HepG2 (cell line): ENCODE measurements around the gene CTNNA1. TPM values are rescaled to one million over a fixed set of nuclear protein-coding genes. Genes with fewer than 3 reads are reported as not detected.

Experiments
- CBFB ChIP-seq: sonication (generic); formaldehyde crosslinking; IDR thresholded peaks from 2 replicates; pipeline ENCODE4 v1.4.0; 2020; ENCODE audit warnings: missing genetic modification reagents
- FOXO1 ChIP-seq: sonication (generic); formaldehyde crosslinking; IDR thresholded peaks from 2 replicates; pipeline ENCODE4 v1.4.0; 2020; ENCODE audit warnings: missing genetic modification reagents
- HOXA9 ChIP-seq: sonication (generic); formaldehyde crosslinking; IDR thresholded peaks from 2 replicates; pipeline ENCODE4 v1.8.1; 2022; ENCODE audit warnings: missing genetic modification reagents, mild to moderate bottlenecking, moderate library complexity, borderline replicate concordance
- IKZF4 ChIP-seq: sonication (generic); formaldehyde crosslinking; IDR thresholded peaks from 2 replicates; pipeline ENCODE4 v1.5.1; 2020; ENCODE audit warnings: borderline replicate concordance, mild to moderate bottlenecking, low read depth, missing genetic modification reagents; ENCODE audit errors: not compliant biosample characterization
- JUND ChIP-seq: sonication (generic); formaldehyde crosslinking; IDR thresholded peaks from 2 replicates; pipeline ENCODE4 v1.8.0; 2022; ENCODE audit warnings: mild to moderate bottlenecking, missing genetic modification reagents
- KDM5B ChIP-seq: sonication (generic); formaldehyde crosslinking; IDR thresholded peaks from 2 replicates; pipeline ENCODE4 v1.4.0; 2020; ENCODE audit warnings: missing genetic modification reagents, mild to moderate bottlenecking, borderline replicate concordance
- MAX ChIP-seq: IDR thresholded peaks from 2 replicates; pipeline ENCODE4 v1.6.1; 2012; ENCODE audit warnings: inconsistent platforms
- MED13 ChIP-seq: sonication (generic); formaldehyde crosslinking; IDR thresholded peaks from 2 replicates; pipeline ENCODE4 v1.5.0; 2020; ENCODE audit warnings: missing genetic modification reagents
- MIER3 ChIP-seq: IDR thresholded peaks from 2 replicates; pipeline ENCODE4 v1.6.1; 2016; ENCODE audit warnings: missing compliant biosample characterization, borderline replicate concordance
- MXI1 ChIP-seq: IDR thresholded peaks from 3 replicates; pipeline ENCODE4 v1.6.1; 2012; ENCODE audit warnings: low read depth, low read length, inconsistent platforms, borderline replicate concordance
- NCOR1 ChIP-seq: fragments of 200-600 bp; sonication (generic); IDR thresholded peaks from 2 replicates; pipeline ENCODE4 v1.7.0; 2017; ENCODE audit warnings: antibody characterized with exemption, low read length, borderline replicate concordance
- SALL2 ChIP-seq: sonication (generic); formaldehyde crosslinking; IDR thresholded peaks from 2 replicates; pipeline ENCODE4 v1.8.1; 2023; ENCODE audit warnings: mild to moderate bottlenecking, missing genetic modification reagents, inconsistent platforms
- SKI ChIP-seq: fragments of 450-650 bp; IDR thresholded peaks from one replicate; pipeline ENCODE4 v1.6.1; 2018; ENCODE audit warnings: mild to moderate bottlenecking; ENCODE audit not compliant: partially characterized antibody
- SOX13 ChIP-seq, 3 experiments: fragments of 450-650 bp in 1 of 3; sonication (generic) in 1 of 3; formaldehyde crosslinking in 1 of 3; IDR thresholded peaks in 2 of 3; conservative IDR thresholded peaks in 1 of 3; 2 replicates each; pipeline versions ENCODE4 v1.5.0 to v1.6.1; 2016 to 2020; ENCODE audit warnings: antibody characterized with exemption in 1 of 3, mild to moderate bottlenecking in 1 of 3, missing compliant biosample characterization in 1 of 3, missing genetic modification reagents in 1 of 3, moderate library complexity in 1 of 3
- TBX3 ChIP-seq: fragments of 450-650 bp; IDR thresholded peaks from 2 replicates; pipeline ENCODE4 v1.6.1; 2017; ENCODE audit warnings: antibody characterized with exemption, mild to moderate bottlenecking, inconsistent platforms, borderline replicate concordance
- ZBTB14 ChIP-seq: sonication (generic); formaldehyde crosslinking; IDR thresholded peaks from 2 replicates; pipeline ENCODE4 v1.4.0; 2020; ENCODE audit warnings: missing genetic modification reagents
- ZEB1 ChIP-seq: IDR thresholded peaks from 2 replicates; pipeline ENCODE4 v1.6.1; 2012; ENCODE audit warnings: mild to moderate bottlenecking, low read depth, inconsistent platforms; ENCODE audit not compliant: insufficient replicate concordance
- ZNF138 ChIP-seq: sonication (generic); formaldehyde crosslinking; IDR thresholded peaks from 2 replicates; pipeline ENCODE4 v1.5.0; 2020; ENCODE audit warnings: mild to moderate bottlenecking, low read depth, missing genetic modification reagents
- ZNF205 ChIP-seq: IDR thresholded peaks from 2 replicates; pipeline ENCODE4 v1.6.1; 2018; ENCODE audit warnings: missing biosample characterization, missing genetic modification reagents
- ZNF317 ChIP-seq: sonication (generic); formaldehyde crosslinking; IDR thresholded peaks from 2 replicates; pipeline ENCODE4 v1.5.0; 2020; ENCODE audit warnings: mild to moderate bottlenecking, missing genetic modification reagents
- ZNF329 ChIP-seq: sonication (generic); formaldehyde crosslinking; IDR thresholded peaks from 2 replicates; pipeline ENCODE4 v1.9.0; 2021; ENCODE audit warnings: low read depth, mild to moderate bottlenecking, missing genetic modification reagents
- ZNF430 ChIP-seq: sonication (generic); formaldehyde crosslinking; IDR thresholded peaks from 2 replicates; pipeline ENCODE4 v1.9.0; 2021; ENCODE audit warnings: mild to moderate bottlenecking, missing genetic modification reagents
- ZNF672 ChIP-seq: sonication (generic); formaldehyde crosslinking; IDR thresholded peaks from 2 replicates; pipeline ENCODE4 v1.8.1; 2022; ENCODE audit warnings: missing genetic modification reagents
- ZNF781 ChIP-seq: sonication (generic); formaldehyde crosslinking; IDR thresholded peaks from 2 replicates; pipeline ENCODE4 v1.5.1; 2020; ENCODE audit warnings: borderline replicate concordance, mild to moderate bottlenecking, missing genetic modification reagents; ENCODE audit errors: not compliant biosample characterization
- ZNF788 ChIP-seq: sonication (generic); formaldehyde crosslinking; IDR thresholded peaks from 2 replicates; pipeline ENCODE4 v1.5.0; 2020; ENCODE audit warnings: mild to moderate bottlenecking, missing genetic modification reagents, borderline replicate concordance
- polyA plus RNA-seq, 8 experiments: library from polyadenylated mRNA; depleted of rRNA in 3 of 8; stranded (reverse) in 7 of 8; unstranded in 1 of 8; fragments of >200 nt; fragmentation: Illumina TruSeq in 4 of 8; extraction: Trizol in 4 of 8; gene quantifications; 2 replicates each; pipeline versions ENCODE4 v1.2.1 to v1.2.3, GENCODE V29; 2011 to 2016; ENCODE audit warnings: low read depth in 4 of 8, missing spikeins in 1 of 8, mixed read lengths in 1 of 8; ENCODE audit not compliant: insufficient read depth in 1 of 8
- total RNA-seq, 5 experiments: library from RNA; depleted of rRNA; stranded (reverse); fragments of >200 nt; fragmentation: Illumina TruSeq; extraction: Trizol; gene quantifications; 2 replicates each; pipeline ENCODE4 v1.2.3, GENCODE V29; 2016; ENCODE audit warnings: low read depth in 1 of 5
- TF ChIP-seq, protein P1 (sequence below): IDR thresholded peaks from 2 replicates; pipeline ENCODE4 v1.6.1; 2016; ENCODE audit warnings: mild to moderate bottlenecking

Gene CTNNA1
- total and polyA plus RNA-seq, 2 of the 13 experiments (the other 11 are each of a cell fraction or from before 2014, with no cell fraction given) = 66.8 to 162 TPM

DNA sequence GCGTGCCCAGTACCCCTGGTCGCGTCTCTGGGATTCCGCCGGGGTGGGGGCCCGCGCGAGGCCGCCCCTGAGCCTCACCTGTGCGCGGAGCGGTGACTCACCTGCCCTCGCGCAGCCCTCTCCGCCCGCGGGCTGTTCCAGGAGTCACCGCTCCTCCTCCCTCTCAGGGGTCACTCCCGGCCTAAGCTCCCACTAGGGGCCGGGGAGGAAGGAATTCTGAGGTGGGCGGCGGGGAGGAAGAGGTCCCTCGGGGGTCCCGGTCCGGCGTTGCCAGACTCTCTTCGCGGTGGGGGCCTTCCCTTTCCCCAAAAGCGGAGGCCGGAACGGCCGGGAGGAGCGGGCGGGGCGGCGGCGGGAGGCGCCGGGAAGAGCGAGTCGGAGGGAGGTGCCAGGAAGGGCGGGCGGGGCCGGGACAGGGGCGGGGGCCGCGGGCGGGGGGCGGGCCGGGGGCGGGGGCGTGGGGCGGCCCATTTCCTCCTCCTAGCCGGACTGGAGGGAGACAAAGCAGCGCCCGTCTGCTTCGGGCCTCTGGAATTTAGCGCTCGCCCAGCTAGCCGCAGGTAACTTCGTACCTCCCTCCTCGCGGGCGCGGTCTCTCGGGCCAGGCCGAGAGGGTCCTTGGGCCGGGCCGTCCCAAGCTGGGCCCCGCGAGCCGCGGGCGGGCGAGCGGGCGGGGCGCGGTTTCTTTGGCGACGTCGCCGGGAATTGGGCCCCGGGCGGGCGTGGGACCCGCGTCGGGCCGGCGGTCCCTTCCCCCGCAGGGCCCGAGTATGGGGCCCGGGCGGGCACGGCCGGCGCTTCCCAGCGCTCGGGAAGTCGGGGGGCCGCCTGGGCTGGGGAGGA lies at the start of gene CTNNA1 (continued):
- TF ChIP-seq SOX13 (IDR thresholded peaks at IDR 0.05) (peak; percentile 33; the same call in 1 of the 2 replicates), SOX13 (CRISPR knock-in tag; conservative IDR thresholded peaks at IDR 0.05 in 1 of 2, IDR thresholded peaks at IDR 0.05 in 1 of 2) (no peak; a peak in 1 of 4 replicates), MAX (0 out of 2 replicates have a peak, but pooled peaks have one; percentile 43), SALL2 (CRISPR knock-in tag) (0 out of 2 replicates have a peak, but pooled peaks have one; percentile 16), MED13 (CRISPR knock-in tag) (peak; percentile 30; the same call in 1 of the 2 replicates), ZNF317 (CRISPR knock-in tag) (peak; percentile 65; the same call in 1 of the 2 replicates), ZNF788 (no peak), FOXO1 (peak; percentile 46; the same call in 1 of the 2 replicates), MXI1 (0 out of 3 replicates have a peak, but pooled peaks have one; percentile 17), ZNF329 (CRISPR knock-in tag) (no peak), ZNF205 (CRISPR knock-in tag) (no peak), ZNF672 (CRISPR knock-in tag) (no peak), SKI (peak; percentile 19), NCOR1 (peak; percentile 52; the same call in 1 of the 2 replicates), ZNF781 (CRISPR knock-in tag) (peak; percentile 56), TBX3 (peak; percentile 80), ZBTB14 (0 out of 2 replicates have a peak, but pooled peaks have one; percentile 17), HOXA9 (CRISPR knock-in tag) (0 out of 2 replicates have a peak, but pooled peaks have one; percentile 25), ZNF430 (peak; percentile 86; the same call in 1 of the 2 replicates), ZNF138 (0 out of 2 replicates have a peak, but pooled peaks have one; percentile 48), ZEB1 (peak; percentile 99), CBFB (CRISPR knock-in tag) (0 out of 2 replicates have a peak, but pooled peaks have one; percentile 15), JUND (peak; percentile 84), MIER3 (CRISPR knock-in tag) (peak; percentile 43; the same call in 1 of the 2 replicates), IKZF4 (CRISPR knock-in tag) (peak; percentile 64), KDM5B (CRISPR knock-in tag) (peak; percentile 61; the same call in 1 of the 2 replicates)
- TF ChIP-seq, protein P1, sequence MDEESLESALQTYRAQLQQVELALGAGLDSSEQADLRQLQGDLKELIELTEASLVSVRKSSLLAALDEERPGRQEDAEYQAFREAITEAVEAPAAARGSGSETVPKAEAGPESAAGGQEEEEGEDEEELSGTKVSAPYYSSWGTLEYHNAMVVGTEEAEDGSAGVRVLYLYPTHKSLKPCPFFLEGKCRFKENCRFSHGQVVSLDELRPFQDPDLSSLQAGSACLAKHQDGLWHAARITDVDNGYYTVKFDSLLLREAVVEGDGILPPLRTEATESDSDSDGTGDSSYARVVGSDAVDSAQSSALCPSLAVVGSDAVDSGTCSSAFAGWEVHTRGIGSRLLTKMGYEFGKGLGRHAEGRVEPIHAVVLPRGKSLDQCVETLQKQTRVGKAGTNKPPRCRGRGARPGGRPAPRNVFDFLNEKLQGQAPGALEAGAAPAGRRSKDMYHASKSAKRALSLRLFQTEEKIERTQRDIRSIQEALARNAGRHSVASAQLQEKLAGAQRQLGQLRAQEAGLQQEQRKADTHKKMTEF = 0 out of 2 replicates have a peak, but pooled peaks have one; percentile 18
